CD4-positive, alpha-beta T cell treated with Interferon alpha-2 for 1 hour (primary cell): ENCODE results near the gene ACCS.

ENCODE experiments used
- DNase-seq, 2 donors: peaks; one replicate each; pipeline ENCODE4 v3.0.0-alpha.2; 2020 to 2022

The ACCS gene, protein sequence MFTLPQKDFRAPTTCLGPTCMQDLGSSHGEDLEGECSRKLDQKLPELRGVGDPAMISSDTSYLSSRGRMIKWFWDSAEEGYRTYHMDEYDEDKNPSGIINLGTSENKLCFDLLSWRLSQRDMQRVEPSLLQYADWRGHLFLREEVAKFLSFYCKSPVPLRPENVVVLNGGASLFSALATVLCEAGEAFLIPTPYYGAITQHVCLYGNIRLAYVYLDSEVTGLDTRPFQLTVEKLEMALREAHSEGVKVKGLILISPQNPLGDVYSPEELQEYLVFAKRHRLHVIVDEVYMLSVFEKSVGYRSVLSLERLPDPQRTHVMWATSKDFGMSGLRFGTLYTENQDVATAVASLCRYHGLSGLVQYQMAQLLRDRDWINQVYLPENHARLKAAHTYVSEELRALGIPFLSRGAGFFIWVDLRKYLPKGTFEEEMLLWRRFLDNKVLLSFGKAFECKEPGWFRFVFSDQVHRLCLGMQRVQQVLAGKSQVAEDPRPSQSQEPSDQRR

DNA sequence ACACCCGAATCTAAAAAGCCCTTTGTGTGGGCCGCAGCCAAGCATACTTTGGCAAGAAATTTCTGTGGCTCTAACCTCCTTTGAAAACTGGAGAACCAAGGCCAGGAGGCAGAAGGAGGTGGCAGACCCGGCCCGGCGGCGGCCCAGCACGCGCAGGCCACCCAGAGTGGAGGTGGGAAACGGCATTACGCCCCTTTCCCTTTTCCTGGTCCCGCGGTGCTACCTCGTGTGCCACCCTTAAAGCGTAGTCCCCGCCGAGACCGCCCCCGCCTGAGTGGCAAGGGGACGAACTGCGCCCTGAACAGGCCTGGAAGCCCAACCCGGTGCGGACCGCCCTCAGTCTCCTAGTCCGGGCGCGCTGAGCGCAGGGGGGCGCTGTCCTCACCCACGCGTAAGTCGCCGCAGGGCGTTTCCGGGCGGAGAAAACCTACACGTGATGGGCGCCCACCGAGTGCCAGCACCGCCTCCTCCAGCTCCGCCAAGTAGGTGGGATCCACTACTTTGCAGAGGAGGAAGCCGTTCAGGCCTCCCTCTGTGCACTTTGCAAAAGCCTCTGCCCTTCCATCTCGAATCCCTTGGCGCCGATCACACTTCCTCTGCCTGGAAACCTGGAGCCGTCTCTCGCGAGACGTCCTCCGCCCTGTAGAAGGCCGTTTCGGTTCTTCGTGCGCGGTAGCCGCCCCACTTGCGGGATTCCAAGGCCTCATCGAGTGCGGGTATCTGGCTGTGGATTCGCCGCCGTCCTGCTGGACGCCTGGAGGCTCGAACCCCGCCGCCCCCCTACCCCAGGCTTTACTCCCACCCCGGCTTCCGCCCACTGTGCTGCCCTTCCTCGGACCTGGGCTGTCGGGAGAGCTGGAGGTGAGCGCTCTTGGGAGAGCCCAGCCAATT, at the start of gene ACCS:
Gene ACCS, plus strand, starts transcription at position 430 of the 891 bp plus-strand sequence. CDS start 1,358 bp downstream, outside the sequence.
- DNase-seq, result peak; percentile 88 to 91

DNA sequence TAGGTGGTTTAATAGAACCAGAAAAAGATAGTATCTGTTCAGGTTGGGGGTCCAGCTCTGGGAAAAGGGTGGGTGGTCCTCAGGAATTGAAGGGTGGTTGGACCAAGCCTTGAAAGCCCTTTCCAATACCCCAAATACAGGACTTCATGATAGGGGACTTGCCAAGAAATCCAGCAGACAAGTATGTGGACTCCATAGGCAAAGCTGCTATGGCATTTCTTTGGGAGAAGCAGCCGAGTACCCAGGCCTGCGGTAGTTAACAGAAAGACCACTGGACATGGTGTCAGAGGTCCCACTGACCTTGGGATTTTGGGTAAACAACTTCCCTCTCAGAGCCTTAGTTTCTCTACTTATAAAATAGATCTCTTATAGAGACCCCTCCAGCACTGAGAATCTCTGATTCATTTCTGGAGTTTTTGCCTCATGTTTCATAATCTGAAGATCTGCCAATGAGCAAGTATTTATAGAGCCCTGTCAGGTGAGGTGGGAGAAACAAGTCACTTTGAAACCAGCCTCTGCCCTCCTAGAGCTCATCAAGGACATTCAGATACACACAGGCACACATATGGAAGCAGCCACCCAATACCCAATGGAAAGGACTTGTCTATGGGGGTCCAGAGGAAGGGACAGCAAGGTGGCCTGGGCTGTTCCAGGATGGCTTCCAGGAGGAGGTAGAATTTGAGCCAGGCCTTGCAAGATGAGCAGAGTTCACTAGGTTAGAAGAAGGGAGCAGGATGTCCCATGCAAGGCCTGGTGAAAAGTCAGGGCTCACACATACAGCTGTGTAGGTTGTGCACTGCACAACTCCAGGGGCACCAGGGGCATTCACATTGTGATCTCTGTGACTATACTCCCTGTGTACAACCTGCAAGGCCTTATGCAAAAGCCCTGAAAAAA, 49.3 kb upstream of the ACCS start:
- no peak for DNase-seq

DNA sequence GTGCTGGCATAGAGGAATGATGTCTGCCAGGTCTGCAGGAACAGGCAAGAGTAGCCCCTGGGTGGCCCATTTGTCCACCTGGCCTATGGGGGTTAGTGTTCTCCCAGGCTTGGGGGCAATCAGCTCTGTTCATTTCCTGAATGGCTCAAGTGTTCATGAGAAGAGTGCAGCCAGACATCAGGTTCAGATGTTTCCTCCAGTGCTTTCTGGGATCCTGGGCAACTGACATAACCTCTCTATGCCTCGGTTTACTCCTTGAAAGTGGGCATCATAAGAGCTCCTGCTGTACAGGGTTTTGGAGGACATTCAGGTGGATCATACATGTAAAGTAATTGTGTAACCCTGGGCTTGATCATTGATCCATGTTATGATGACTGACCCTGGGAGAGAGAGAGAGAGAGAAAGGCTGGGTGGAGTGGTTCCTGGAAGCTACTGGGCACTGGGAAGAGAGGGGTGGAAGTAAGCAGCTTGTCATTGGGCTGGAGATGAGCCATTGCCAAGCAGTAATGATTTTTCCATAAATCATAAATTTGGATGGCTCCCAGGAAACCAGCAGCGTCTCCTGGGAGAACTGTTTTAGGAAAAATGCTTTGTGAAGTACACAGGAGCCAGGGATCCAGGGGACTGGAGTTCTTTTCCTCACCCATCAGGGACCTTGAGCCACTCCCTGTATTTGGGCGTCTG, 48.5 kb upstream of the ACCS start:
- no peak for DNase-seq

DNA sequence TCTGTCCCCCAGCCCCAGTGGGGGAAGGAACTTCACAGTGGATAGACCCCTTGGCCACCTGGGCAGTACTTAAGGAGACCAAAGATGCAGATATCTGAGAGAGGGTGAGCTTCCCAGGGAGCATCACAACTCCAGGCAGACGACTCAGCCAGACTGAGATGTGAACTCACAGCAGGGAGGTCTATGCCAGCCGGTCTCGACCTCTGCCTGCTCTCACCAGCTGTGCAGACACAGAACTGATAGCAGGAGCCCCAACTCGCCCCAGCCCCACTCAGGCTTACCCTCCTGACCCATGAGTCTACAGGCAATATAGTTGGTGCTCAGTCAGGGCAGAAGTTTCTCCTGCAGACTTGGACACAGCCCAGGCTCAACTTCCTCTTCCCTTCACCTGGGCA, 47.9 kb upstream of the ACCS start:
- DNase-seq, result no peak

DNA sequence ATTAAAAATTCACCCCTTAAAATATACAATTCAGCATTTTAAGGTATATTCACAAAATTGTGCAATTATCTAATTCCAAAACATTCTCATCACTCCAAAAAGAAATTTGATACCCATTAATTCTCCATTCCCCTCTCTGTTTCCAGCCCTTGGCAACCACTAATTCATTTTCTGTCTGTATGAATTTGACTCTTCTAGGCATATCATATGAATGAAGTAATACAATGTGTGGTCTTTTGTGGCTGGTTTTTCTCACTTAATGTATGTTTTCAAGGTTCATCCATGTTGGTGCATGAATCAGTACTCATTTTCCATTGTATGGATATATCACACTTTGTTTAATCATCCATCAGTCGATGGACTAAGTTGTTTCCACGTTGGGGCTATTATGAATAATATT, 47.2 kb upstream of the ACCS start:
- no peak for DNase-seq

DNA sequence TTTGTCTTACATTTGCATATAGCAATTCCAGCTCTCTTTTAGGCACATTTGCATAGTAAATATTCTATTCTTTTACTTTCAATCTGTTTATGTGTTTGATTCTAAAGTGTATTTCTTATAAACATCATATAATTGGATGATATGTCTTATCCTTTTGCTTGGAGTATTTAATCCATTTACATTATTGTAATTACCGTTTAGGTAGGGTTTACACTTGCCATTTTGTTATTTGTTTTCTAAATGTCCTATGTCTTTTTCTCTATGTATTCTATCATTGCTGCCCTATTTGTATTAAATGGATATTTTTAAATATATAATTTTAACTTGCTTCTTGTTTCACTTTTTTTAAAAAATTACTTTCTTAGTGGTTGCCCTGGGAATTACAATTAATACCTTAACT, 41.1 kb upstream of the ACCS start:
- DNase-seq, result no peak

DNA sequence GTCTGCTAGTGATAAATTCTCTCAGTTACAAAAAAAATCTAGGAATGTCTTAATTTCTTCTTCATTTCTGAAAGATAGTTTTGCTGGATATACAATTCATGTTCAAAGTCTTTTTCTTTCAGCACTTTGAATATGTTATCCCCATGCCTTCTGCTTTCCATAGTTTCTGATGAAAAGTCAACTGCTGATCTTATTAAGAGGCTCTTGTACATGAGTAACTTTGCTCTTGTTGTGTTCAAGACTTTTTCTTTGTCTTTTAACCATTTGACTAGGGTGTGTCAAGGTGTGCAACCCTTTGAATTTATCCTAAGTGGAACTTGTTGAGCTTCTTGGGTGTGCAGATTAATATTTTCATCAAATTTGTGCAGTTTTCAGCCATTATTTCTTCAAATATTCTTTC, 40.3 kb upstream of the ACCS start:
- DNase-seq, result no peak

DNA sequence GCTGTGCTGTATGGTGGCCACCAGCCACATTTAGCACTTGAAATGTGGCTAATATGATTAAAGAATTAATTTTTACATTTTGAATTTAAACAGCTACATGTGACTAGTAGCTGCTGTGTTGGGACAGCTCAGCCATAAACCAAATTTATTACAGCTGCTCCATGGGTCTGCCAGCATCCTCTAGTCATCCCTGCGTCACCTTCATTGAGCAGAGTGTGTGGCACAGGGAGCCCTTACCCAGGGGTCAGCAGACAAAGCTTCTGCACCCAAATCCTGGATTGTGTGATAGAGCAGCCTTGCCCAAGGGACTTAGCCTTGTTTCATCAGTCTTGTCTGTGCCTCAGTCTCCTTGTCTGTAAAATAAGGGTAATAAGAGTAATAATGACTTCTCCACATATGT, 37.7 kb upstream of the ACCS start:
- DNase-seq, result no peak

DNA sequence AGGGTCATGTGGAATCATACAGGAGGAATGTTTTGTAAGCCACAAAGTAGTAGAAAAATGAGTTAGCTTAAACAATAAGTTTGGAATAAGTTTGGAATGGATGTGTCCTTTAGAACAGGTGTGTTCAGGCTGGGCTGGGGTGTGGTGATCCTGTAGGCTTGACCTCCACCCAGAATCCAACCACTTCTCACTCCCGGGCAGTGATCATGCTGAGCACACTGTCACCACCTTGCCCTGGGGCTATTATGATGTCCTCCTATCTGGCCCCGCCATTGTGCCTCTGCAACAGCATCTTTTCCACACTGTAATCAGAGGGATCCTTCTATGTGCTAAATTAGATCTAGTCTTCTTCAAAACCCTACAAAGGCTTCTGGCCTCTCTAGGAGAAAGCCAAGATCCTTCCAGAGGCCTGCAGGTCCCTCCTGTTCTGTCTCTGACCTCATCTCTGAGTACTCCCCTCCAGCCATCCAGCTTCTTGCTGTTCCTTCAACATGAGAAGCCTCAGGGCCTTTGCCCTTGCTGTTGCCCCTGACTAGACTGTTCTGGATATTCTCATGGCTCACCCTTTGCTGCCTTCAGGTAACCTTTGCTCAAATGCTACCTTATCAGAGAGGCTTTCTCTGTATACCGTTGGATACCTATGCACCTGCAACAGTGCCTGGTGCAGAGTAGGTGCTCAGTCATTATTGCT, 37.1 kb upstream of the ACCS start:
- no peak for DNase-seq

DNA sequence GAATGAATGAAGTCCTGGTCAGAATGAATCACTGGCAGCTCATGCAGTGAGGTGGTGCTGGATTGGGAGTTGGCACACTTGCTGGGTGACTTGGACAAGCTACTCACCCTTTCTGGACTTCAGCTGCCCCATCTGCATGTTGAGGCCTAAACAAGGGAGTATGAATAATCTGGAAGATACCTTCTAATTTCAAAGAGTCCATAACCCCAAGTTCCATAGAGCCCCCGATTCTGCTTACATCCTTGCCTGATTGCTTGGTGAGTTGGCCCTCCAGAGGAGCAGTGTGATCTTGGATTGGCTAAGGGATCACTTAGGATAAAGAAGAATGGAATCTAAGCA, 36.6 kb upstream of the ACCS start:
- DNase-seq, result no peak

DNA sequence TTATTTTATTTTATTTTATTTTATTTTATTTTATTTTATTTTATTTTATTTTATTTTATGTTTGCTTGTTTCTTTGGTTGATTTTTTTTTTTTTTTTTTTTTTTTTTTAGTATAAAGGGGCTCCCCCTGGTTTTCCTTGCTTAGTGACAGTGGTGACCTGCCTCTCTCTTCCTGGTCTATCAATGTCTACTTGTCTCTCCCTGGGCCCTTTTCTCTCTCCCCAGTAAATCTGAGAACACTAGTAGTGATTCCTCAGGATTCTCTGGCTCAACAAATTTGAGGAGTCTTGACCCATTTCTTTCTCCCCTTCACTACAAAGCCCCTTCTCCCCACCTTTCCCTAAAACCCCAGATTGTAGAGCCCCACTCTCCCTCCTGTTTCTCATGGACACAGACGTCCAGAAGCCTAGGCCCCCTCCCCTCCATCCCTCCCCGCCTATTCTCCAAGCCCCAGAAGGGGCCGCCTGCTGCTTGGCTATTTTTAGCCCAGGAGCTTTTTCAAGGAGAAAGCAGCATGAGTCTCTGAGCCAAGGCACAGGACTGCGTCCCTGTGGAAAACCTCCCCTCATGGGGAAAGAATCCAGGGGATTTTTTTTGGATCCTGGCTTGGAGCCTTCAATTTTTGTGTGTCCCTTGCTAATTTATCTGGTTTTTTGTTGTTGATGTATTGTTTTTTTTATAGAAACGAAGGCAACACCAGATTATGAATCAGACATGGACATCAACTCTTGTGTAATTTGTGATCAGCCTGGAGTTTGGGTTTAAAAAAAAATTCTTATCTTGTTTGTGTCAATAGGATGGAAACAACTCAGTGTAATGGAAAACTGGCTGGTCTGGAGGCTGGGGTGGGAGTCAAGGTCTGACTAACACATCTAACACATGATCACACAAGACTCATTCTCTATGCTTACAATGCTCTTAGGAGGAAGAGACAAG, 35.8 kb upstream of the ACCS start:
- no peak for DNase-seq

DNA sequence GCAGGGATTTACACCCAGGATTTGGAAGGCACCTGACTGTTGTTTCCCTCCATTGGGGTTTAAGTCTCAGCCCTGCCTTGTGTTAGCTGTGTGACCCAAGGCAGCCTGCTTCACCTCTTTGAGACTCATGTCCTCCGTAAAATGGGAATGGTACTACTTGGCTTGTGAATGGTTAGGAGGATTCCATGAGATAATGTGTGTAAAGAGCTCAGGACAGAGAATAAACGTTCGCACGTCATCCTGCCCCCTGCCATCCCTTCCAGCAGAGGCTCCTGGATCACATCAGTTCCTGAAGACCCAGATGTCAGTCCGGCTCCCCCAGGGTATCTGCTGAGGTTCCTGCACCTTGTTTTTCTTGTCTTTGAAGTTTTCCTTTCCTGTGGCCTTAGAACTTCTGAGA, 35.1 kb upstream of the ACCS start:
- no peak for DNase-seq

DNA sequence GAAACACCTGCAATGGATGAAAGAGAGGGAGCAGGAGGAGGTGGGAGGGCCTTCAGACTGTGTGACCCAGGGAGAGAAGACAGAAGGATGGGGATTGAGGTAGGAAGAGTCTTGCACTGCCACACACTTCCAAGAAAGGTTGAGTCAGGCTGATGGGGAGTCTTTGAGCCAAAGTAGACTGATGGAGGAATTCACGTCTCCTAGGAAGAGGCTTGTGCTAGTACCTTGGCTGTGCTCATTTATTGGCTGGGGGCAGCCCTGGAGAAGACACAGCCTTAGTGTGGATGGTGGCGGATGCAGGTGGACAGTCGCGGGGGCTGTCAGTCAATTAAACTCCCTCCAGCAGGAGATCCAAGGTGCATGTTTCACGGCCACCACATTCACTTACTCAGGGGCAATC, 34.5 kb upstream of the ACCS start:
- no peak for DNase-seq

DNA sequence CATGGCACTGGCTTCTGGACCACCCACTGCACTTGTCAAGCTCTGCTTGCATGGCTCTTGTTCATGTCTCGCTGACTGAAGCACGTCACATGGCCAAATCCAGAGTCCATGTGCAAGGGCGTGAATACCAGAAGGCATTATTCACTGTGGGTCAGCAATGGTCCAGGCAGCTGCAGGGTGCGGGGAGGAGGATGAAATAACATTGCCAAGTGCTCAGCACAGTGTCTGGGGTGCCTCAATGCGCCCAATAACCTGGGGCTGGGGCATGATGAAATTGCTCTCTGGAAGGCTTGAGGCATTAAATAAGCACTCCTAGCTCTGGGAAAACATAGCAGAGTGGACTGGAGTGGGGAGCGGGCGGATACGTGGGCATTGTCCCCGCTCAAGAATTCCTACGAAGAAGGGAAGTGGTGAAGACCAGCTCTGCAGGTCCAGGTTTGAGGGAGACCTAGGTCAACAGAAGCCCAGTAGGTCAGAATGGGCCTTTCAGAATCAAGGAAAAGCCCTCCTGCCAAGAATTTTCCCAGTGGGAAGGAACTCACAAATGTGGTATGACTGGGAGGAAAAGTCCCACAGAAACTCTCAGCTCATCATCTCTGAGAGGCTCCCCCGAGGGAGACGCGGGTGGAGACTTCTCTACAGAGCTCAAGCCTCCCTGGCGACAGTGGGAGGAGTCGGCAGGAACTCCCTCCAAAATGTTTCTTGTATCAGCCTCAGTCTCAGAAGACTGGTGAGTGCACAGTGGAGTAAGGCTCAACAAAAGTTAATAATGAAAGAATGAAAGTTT, 33.6 kb upstream of the ACCS start:
- no peak for DNase-seq

DNA sequence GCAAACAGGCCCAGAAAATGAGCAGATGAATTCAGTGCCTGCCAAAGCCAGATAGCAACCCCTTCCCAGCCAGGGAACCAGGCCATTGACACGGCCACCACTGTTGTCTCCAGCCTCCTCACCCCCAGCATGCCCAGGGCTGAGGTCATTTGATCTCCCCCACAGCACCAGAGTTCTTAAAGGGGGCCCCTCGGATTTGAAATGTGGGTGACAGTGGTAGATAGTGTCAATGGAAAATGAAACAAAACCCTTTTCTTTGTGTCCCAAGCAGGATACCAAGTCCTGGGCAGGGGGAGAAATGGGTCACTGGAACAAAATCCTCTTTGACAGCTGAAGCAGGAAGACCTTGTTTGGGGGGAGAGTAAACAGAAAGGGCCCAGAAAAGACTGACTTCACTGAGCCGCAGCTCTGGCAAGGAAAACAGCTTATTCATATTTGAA, 32.6 kb upstream of the ACCS start:
- DNase-seq, result no peak

DNA sequence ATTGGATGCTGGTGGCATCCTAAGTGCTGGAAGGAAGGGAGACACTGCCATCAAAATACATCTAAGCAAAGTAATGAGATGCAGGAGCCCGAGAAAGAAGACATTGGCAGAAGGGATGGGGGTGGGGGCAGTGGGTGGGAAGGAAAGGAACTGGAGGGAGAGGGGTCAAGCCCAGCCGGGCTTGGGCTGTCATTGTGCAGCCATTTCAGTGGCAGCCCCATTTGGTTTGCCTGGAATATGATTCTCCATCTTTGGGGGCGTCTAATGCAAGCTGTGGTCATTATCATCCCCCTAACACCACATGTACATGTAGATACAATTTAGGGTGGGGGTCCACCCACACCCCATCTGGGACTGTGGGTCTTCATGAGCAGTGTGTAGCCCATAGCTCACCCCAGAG, 32.2 kb upstream of the ACCS start:
- no peak for DNase-seq

DNA sequence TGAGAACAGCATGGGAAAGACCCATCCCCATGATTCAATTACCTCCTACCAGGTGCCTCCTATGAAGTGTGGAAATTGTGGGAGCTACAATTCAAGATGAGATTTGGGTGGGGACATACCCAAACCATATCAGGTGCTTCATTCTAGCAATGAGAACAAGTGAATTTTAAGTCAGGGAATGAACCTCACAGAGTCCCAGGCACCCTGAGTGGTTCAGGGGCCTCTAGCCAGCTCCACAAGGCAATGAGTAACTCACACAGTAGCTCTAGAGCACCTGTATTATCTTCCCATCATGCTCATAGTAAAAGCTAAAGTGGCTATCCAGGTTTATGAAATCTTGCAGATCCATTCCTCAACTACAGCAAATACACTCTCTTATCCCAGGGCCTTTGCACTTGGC, 31.4 kb upstream of the ACCS start:
- no peak for DNase-seq

DNA sequence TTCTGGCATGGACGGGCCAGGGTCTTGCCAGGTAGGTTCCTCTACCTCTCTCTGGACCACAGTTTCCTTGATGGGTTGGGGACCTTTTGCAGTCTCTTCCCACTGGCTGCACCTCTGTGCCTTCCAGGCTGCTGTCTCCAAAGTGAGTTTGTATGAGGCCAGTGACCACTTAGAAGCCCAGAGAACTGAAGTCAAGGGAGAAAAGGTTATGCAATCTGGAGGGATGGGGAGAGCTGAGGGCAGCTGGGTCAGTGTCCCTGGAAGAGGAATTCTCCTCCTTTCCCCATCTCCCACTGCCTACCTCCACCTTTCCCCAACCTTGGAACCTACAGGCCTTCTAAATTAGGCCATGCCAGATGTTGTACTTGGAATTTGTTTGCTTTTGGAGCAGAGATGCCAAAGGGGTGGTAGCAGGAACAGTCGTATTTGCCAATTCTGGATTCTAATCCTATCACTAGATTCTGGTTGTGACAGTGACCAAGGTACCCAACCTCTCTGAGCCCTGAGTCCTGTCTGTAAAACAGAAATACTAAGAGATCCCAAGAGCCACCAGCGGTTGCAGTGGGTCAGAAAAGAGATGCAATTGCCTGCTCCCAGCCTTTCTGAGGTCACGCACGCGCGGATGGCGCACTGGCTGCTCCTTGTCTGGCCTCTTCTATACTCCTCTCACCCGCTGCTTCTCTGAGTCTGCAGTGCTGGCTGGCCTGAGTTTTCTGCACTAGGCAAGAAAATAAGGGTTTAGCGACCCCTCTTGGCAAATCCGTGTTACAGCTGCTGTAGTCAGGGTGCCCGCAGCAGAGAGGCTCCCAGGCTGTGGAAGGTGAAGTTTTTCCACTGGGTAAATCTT, 29.0 kb upstream of the ACCS start:
- peak in 1 of 2 donors; percentile 23 for DNase-seq

DNA sequence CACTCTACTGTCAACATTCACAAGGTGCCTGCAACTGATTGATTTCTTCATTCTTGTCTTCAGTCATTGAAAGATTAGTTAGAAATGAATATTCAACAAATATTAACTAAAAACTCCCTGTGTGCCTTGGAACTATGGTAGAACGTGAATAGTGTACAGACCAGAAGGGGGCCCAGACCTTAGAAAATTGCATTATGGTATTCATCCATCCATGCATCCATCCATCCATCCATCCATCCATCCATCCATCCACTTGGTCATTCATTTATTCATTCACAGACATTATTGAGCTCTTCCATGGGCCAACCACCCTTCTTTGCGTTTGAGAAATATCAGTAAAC, 28.4 kb upstream of the ACCS start:
- no peak for DNase-seq
